Cortex of kidney (tissue), 1 donor: ENCODE data around the gene MGAT1.
"Not testable (repeated sequence)": the region's sequence is repeated elsewhere in the genome, so short reads cannot be mapped to it uniquely, and the experiment has no call there.

Experiments
- DNase-seq: peaks from one replicate; lab custom pipeline; 2025; lab: John Stamatoyannopoulos, UW

MGAT1 gene

GRCh38 chr5:180802325-180803180 is at the start of gene MGAT1:
TSS of gene MGAT1 (minus strand) at chr5:180802806. CDS start at chr5:180792971, 9,835 bp downstream.
- DNase-seq, result peak; percentile 64

DNA sequence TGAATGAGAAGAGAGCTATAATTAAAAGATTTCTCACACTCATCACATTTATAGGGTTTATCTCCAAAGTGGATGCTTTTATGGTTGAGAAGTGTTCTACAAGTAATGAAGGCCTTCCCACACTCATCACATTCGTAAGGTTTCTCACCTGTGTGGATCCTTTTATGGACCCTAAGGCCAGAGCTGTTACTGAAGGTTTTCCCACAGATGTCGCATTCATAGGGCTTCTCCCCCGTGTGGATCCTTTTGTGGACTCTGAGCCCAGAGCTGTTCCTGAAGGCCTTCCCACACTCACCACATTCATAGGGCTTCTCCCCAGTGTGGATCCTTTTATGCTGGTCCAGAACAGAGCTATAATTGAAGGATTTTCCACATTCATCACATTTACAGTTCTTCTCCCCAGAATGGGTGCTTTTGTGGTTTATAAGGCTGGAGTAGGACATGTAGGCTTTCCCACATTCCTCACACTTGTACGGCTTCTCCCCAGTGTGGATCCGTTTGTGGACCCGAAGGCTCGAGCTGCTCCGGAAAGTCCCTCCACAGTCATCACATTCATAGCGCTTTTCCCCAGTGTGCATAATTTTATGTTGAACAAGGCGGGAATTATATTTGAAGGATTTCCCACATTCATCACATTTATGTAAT is 48.0 kb upstream of the MGAT1 start:
- DNase-seq, result no peak

GRCh38 chr5:180849827-180850226 is 47.2 kb upstream of the MGAT1 start:
- DNase-seq, result no peak

- no peak for DNase-seq
These were observed 46.3 kb upstream of the MGAT1 start for GRCh38 chr5:180848878-180849277.

- no peak for DNase-seq
These were observed 45.7 kb upstream of the MGAT1 start for GRCh38 chr5:180848265-180848664.

- no peak for DNase-seq
These were observed 44.4 kb upstream of the MGAT1 start for GRCh38 chr5:180847026-180847425.

DNA sequence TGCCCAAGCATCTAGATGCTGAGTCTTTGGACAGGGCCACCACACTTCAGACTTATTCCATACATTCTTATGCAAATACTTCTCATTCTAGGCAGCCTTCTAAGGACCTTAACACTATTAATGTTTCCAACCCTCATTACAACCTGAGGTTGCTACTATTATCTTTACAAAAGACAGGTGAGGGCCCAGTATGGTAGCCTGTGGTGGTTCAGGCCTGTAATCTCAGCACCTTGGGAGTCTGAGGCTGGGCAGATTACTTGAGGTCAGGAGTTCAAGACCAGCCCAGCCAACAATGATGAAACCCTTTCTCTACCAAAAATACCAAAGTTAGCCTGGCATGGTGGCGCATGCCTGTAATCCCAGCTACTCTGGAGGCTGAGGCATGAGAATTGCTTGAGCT is 42.3 kb upstream of the MGAT1 start:
- no peak for DNase-seq

DNA sequence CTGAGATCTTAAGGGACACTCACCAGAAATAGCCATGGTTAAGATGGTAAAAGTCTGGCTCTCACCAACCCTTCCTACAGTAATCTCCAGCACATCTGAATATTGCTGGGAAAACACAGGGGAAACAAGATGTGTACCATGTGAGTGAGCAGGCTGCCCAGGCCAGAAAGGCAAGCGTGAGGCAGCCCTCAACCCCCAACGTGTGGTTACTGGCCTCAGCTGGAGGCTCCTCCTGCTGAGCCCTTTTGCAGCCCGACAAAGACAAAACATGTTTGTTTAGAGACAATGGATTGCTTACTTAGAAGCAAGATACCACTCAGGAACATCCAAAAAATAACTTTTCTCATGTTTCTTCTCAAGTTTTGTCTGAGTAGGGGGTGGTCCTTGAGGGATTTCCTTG is 41.8 kb upstream of the MGAT1 start:
- no peak for DNase-seq

DNA sequence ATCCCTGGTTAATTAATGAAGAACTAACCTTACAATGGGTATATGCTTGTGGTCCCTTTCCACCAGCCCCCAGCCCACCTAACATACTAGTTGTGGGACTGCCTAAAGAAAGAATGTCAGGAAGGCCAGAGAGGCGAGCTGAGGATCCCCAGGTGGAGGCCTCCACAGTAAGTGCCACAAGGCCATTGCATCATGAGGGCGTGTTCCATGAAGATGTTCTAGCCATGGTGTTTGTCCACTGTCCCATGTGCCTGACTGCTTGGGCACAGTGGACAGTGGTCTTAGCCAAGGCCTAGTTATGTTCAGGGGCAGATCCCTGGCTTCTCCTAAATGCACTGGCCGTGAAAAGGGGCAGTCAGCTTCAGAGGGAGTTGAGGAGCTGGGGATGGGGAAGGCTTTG is 37.3 kb upstream of the MGAT1 start:
- no peak for DNase-seq

DNA sequence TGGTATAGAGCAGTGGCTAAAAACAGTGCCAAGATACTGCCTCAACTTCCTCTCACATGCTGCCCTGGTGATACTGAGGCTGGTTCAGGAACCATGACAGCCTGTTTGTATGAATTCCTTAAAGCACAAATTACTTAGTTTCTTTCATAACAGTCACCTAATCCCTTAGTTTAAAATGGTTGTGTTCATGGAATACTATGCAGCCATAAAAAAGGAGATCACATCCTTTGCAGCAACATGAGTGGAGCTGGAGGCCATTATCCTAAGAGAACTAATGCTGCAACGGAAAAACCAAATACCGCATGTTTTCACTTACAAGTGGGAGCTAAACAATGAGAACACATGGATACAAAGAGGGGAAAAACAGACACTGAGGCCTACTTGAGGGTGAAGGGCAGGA is 36.6 kb upstream of the MGAT1 start:
- DNase-seq, result no peak

- DNase-seq, result no peak
These were observed 34.9 kb upstream of the MGAT1 start for GRCh38 chr5:180837478-180837877.

DNA sequence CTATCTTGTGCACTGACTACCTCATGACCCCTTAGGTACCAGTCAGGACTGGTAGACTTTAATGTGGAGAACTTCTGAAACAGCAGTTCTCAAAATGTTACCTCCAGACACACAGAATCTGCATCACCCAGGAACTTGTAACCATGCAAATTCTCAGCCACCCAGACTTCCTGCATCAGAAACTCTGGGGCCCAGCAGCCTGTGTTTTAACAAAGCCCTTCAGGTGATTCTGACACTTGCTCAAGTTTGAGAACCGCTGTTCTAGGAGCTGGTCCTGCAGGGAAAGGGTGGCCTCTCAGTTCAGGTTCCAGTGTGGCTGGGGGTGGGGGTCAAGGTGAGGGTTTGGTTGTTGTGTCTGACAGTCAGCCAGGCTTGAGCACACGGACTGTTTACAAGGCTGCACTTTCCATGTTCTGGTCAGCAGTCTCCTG is 30.0 kb upstream of the MGAT1 start:
- no peak for DNase-seq

DNA sequence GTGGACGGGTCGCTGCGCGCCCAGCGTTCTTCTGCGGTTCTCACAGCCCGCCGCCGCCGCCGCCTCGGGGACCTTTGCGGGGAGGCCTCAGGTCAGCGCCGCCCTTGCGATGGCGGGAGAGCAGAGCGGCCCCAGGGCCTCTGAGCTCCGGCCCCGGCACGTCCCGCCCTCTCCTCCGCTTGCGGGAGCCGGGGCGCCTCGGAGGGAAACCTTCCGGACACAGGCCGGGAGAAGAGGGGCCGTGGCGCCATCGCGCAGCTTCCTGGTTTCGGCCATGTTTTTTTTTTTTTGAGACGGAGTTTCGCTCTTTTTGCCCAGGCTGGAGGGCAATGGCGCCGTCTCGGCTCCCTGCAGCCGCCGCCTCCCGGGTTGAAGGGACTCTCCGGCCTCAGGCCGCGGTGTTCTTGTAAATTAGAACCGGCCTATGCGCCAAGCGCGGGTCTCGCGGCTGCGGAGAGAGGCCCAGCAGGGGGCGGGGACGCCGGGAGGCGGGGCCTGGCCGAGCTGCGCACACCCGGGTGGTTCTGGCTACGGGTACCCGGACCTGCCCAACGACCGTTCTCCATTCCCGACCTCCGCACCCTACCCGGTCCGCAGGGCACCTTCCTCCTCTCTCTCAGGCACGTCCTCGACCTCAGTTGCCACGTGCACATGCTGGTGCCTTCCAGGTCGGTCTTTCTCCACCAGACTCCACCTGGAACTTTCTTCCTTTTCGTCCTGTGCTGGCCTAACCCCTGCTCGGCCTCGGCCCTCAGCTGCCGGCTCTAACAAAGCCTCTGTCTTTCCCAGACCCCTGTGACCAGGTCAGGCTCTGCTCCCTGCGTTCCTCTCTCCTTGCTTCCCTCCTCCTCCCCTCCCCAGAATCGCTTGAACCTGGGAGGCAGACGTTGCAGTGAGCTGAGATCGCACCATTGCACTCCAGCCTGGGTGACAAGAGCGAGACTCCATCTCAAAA is 28.8 kb upstream of the MGAT1 start:
- peak; percentile 42 for DNase-seq

- no peak for DNase-seq
These were observed 27.9 kb upstream of the MGAT1 start for GRCh38 chr5:180830253-180831138.

- DNase-seq, result no peak
These were observed 27.1 kb upstream of the MGAT1 start for GRCh38 chr5:180829726-180830125.

DNA sequence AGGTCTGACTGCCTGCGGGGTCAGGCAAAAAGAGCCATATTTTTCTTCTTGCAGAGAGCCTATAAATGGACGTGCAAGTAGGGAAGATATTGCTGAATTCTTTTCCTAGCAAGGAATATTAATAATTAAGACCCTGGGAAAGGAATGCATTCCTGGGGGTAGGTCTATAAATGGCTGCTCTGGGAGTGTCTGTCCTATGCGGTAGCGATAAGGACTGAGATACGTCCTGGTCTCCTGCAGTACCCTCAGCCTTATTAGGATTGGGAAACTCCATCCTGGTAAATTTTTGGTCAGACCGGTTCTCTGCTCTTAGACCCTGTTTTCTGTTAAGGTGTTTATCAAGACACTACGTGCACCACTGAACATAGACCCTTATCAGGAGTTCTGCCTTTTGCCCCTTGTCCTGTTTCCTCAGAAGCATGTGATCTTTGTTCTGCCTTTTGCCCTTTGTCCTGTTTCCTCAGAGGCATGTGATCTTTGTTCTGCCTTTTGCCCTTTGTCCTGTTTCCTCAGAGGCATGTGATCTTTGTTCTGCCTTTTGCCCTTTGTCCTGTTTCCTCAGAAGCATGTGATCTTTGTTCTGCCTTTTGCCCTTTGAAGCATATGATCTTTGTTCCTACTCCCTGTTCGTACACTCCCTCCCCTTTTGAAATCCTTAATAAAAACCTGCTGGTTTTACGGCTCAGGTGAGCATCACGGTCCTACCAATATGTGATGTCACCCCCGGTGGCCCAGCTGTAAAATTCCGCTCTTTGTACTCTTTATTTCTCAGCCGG is 26.3 kb upstream of the MGAT1 start:
- DNase-seq, result not testable (repeated sequence)

- not testable (repeated sequence) for DNase-seq
These were observed 24.8 kb upstream of the MGAT1 start for GRCh38 chr5:180827374-180827773.

GRCh38 chr5:180825768-180826525 is 23.3 kb upstream of the MGAT1 start:
- no peak for DNase-seq

GRCh38 chr5:180824630-180825476 is 22.2 kb upstream of the MGAT1 start:
- no peak for DNase-seq
